IgD-negative memory B cell (primary cell): ENCODE measurements around the gene KSR1. TPM values are rescaled to one million over a fixed set of nuclear protein-coding genes. Genes with fewer than 3 reads are reported as not detected.

ENCODE experiments used
- H3K27ac Mint-ChIP-seq, 3 donors: one replicate each; pipeline ENCODE4 v1.8.0; 2020 to 2022; ENCODE audit warnings: mild to moderate bottlenecking in 3 of 3, mixed read lengths in 3 of 3, moderate library complexity in 1 of 3
- H3K27me3 Mint-ChIP-seq: one replicate; pipeline ENCODE4 v1.8.0; 2021; ENCODE audit warnings: mixed read lengths
- H3K36me3 Mint-ChIP-seq: one replicate; pipeline ENCODE4 v1.8.0; 2020; ENCODE audit warnings: mild to moderate bottlenecking, mixed read lengths
- H3K4me1 Mint-ChIP-seq, 3 donors: one replicate each; pipeline ENCODE4 v1.8.0; 2020 to 2022; ENCODE audit warnings: mixed read lengths in 3 of 3, mild to moderate bottlenecking in 1 of 3
- H3K4me3 Mint-ChIP-seq, 4 donors: one replicate each; pipeline ENCODE4 v1.8.0; 2020 to 2022; ENCODE audit warnings: mild to moderate bottlenecking in 4 of 4, mixed read lengths in 4 of 4, moderate library complexity in 3 of 4
- H3K9me3 Mint-ChIP-seq, 3 donors: one replicate each; pipeline ENCODE4 v1.8.0; 2020 to 2021; ENCODE audit warnings: mixed read lengths in 3 of 3, mild to moderate bottlenecking in 1 of 3
- polyA plus RNA-seq: library from polyadenylated mRNA; unstranded; fragments of 300-500 nt; fragmentation: Illumina TruSeq; gene quantifications from one replicate; pipeline ENCODE4 v1.2.3, GENCODE V29; 2021

The KSR1 gene
- polyA plus RNA-seq, 1 donor from 2014 or later: 2.1 TPM

DNA sequence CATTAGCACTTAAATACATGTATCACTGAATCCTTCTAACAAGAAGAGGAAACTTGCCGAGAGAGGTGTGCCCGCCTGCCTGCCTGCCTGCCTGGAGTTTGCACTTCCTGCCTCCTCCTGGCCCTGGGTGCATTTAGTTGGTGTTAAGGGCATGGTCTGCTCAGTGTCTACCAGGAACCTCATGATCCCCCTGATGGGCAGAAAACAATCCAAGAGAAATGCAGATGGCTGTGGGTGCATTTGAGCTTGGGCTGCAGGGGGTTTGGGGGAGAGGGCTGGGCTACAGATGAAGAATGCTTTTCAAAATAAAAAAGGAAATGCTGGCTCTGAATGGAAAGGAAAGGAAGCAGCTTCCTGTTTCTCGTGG, 10.1 kb downstream of the KSR1 start:
- Mint-ChIP-seq H3K4me3 (peak overlapping the region; percentile 20 to 78 (median 60)), H3K27ac (peak overlapping the region in 2 of 3 donors; percentile 24 to 59), H3K36me3 (no peaks in the 10 kb centered on the region), H3K4me1 (peaks cover 28 to 37% (median 34%) of the 10 kb centered on the region in 3 donors), H3K9me3 (no peaks in the 10 kb centered on the region), H3K27me3 (no peaks in the 10 kb centered on the region)

DNA sequence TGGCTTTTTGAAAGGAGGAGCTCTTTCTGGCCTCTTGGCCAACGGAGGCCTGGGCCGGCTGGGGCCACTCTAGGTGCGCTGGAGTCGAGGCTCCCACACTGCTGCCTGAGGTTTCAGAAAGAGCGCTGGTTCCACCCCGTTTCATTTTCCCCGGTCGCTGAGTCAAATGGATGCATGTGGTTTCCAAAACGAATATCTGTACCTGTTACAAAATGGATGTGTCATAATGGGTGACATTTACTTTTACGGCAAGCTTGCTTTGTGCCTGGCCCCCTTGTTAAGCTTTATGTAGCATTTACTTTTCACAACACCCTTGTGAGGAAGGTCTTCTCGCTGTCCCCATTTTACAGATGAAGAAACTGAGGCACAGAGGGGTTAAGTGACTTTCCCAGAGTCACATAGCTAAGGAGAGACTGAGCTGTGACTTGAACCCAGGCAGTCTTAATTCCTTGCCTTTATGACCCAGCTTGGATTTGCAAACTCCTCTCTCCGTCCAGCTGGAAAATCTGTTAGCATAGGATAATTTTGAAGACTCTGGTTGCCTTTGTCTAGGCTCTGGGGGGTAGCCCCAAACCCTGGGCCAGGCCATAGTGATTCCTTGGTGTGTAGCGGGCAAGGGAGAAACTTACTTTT, 10.6 kb downstream of the KSR1 start:
- H3K4me3 Mint-ChIP-seq: peak overlapping the region; percentile 20 to 78 (median 60)
- H3K36me3 Mint-ChIP-seq: no peaks in the 10 kb centered on the region
- peaks cover 33 to 41% (median 39%) of the 10 kb centered on the region in 3 donors for H3K4me1 Mint-ChIP-seq
- H3K9me3 Mint-ChIP-seq: no peaks in the 10 kb centered on the region
- H3K27me3 Mint-ChIP-seq: no peaks in the 10 kb centered on the region
- peak overlapping the region in 2 of 3 donors; percentile 24 to 59 for H3K27ac Mint-ChIP-seq

DNA sequence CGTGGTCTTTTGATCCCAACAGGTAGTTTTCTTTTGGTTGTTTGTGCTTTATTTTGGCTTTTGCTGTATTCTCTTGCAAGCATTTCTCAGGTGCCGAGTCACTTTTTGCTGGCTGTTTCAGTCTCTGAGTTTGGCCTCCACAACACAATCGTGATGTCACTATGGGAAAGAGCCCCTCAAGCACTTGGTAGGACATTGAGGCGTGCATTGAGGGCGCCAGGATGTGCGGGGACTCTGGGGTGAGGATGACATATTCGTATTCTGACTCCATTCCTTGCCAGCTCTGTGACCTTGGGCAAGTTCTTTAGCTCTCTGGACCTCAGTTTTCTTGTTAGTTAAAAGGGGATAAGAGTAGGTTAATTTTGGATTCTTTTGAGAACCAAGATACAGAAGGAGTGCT, 13.0 kb downstream of the KSR1 start:
- no peak overlapping the region for H3K4me3 Mint-ChIP-seq
- H3K36me3 Mint-ChIP-seq: no peaks in the 10 kb centered on the region
- H3K27ac Mint-ChIP-seq: peak overlapping the region in 1 of 3 donors; percentile 3
- peaks cover 42 to 55% (median 45%) of the 10 kb centered on the region in 3 donors for H3K4me1 Mint-ChIP-seq
- H3K9me3 Mint-ChIP-seq: no peaks in the 10 kb centered on the region
- no peaks in the 10 kb centered on the region for H3K27me3 Mint-ChIP-seq

DNA sequence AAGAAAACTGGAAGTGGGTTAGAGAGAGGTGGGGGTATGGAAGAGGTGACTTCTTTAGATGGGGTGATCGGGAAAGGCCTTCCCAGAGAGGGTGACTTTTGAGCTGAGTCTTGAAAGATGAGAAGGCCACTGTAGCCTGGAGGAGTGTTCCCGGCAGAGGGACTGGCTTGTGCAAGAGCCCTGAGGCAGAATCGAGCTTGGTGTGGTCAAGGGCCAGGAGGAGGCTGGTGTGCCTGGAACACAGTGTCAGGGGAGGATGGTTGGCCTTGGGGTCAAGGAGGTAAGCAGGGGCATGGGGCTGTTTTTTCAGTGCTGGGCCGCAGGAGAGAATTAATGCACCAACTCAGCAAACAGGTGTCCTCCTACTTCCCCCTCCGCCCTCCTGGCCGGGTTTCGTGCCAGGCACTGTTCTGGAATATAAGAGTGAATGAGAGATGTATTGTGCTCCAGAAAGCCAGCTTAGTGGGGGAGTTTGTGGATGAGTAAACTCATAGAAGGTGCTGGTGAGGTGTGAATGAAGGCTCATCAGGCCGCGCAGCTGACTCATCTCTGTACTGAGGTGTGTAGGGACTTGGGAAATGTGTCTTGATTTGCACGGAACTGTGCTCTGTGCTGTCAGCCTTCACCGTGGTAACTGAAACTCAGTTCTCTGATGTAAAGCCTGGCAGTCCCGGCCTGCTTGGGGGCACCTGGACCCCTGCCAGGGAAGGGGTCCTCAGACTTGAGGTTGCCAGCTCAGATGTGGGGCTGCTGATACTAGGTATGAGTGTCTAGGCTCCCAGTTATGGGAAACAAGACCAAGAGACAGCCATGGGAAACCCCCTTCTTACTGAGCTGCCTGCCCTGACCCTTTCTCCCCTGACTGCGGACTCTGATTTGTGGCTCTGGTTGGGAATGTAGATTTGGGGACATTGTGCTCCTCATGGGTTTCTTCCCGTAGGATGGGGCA, 15.3 kb downstream of the KSR1 start:
- Mint-ChIP-seq H3K9me3 (no peaks in the 10 kb centered on the region), H3K36me3 (no peaks in the 10 kb centered on the region), H3K4me3 (peak overlapping the region; percentile 14 to 65 (median 42)), H3K27me3 (no peaks in the 10 kb centered on the region), H3K27ac (peak overlapping the region; percentile 93 to 99 (median 98)), H3K4me1 (peaks cover 49 to 61% (median 53%) of the 10 kb centered on the region in 3 donors)

DNA sequence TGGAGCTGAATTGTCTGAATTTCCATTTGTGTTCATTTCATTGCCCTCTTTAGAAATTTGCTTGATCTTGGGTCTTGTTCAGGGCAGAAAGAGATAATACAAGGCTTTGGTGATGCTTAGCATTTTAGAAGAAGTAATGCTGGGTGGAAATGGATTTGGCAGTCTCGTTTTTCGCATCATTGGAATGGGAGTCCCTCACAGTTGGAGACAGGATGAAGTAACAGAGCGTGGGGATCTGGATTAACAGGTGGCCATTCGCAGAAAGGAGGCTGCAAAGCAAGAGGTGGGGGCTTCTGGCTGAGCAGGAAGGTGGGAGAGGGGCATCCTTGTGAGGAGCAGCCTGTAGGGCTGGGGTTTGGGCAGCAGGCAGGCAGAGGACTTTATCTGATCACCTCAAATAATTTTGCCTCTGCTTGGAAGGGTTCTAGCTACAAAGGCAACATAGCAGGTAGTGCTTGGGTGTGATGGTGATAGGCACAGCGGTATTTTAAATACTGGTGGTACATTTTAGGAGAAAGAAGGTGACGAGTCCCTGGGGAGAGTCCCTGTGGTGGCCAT, 17.0 kb downstream of the KSR1 start:
- no peaks in the 10 kb centered on the region for H3K36me3 Mint-ChIP-seq
- H3K27ac Mint-ChIP-seq: peak overlapping the region; percentile 93 to 99 (median 98)
- peak overlapping the region; percentile 64 to 88 (median 78) for H3K4me3 Mint-ChIP-seq
- no peaks in the 10 kb centered on the region for H3K27me3 Mint-ChIP-seq
- H3K4me1 Mint-ChIP-seq: peaks cover 43 to 60% (median 51%) of the 10 kb centered on the region in 3 donors
- H3K9me3 Mint-ChIP-seq: no peaks in the 10 kb centered on the region

DNA sequence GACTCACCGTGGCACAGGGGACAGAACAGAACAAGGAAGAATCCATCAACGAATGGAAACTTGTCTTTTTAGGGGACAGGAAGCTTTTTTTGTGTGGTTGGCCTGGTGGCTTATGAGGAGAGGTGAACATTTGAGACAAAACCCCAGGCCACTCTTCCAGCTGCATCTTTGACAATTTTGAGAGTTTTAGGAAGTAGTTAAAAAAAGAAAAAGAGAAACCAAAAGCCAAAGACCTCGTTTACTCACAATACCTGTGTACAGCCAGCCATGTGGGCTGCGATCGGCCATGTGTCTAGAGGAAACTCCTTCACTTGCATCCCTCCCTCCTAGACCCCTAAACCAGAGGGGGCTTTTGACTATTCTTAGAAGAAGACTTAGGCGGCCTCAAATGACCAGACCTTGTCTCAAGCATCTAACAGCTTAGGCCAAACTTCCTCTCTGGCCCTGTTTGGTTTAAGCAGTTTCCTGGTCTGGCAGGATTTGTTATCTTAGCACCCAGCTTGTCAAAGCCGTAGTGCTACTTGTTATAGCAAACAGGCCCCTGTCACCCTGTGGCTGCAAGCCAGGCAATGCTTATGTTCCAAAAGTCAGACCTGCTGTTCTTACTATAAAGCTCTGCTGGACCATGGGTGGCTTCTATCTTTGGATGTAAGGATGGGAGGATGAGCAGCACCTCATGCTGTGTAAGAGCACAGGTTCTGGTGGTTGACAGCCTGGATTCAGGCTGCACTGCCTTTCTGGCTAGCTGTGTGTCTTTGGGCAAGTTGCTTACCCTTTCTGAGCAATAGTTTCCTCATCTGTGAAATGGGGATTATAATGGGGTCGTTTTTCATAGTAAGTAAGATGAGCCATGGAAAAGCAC, 17.7 kb downstream of the KSR1 start:
- peaks cover 43 to 61% (median 51%) of the 10 kb centered on the region in 3 donors for H3K4me1 Mint-ChIP-seq
- H3K27me3 Mint-ChIP-seq: no peaks in the 10 kb centered on the region
- H3K27ac Mint-ChIP-seq: peak overlapping the region; percentile 93 to 99 (median 98)
- H3K4me3 Mint-ChIP-seq: peak overlapping the region; percentile 64 to 88 (median 78)
- H3K36me3 Mint-ChIP-seq: no peaks in the 10 kb centered on the region
- no peaks in the 10 kb centered on the region for H3K9me3 Mint-ChIP-seq

DNA sequence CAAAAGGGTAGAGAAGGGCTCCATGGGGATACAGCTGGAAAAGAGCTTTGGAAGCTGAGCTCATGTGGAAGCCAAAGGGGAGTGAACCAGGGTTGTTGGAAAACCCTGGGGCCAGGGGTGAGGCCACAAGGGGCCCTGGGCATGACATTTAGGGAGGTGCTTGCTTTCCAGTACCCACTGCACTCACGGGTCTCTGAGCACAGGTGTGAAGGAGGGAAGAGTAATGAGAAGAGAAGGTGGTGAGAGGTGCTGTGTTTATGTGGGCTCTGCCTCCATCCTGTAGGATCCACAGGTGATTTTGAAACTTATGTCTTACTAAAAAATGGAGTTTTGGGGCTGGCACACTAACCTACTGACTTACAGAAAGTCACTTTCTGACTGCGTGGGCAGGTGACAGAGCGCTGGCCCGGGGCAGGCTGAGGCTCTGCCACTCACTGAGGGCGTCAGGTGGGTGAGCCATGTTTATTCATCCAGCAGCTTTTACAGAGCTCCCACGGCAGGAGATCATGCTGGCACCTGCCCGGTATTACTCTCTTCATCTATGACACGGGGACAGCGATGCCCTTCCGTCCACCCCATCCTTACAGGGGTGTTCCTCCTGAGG, 18.9 kb downstream of the KSR1 start:
- Mint-ChIP-seq H3K27ac (peak overlapping the region; percentile 93 to 98 (median 95)), H3K27me3 (no peaks in the 10 kb centered on the region), H3K36me3 (no peaks in the 10 kb centered on the region), H3K4me3 (peak overlapping the region in 1 of 4 donors; percentile 89), H3K9me3 (no peaks in the 10 kb centered on the region), H3K4me1 (peaks cover 45 to 60% (median 53%) of the 10 kb centered on the region in 3 donors)

- H3K27me3 Mint-ChIP-seq: no peaks in the 10 kb centered on the region
- peaks cover 44 to 64% (median 59%) of the 10 kb centered on the region in 3 donors for H3K4me1 Mint-ChIP-seq
- H3K4me3 Mint-ChIP-seq: no peak overlapping the region
- H3K36me3 Mint-ChIP-seq: no peaks in the 10 kb centered on the region
- no peaks in the 10 kb centered on the region for H3K9me3 Mint-ChIP-seq
- peak overlapping the region; percentile 46 to 98 (median 93) for H3K27ac Mint-ChIP-seq
Measured at GRCh38 chr17:27475981-27476895, 20.0 kb downstream of the KSR1 start.

DNA sequence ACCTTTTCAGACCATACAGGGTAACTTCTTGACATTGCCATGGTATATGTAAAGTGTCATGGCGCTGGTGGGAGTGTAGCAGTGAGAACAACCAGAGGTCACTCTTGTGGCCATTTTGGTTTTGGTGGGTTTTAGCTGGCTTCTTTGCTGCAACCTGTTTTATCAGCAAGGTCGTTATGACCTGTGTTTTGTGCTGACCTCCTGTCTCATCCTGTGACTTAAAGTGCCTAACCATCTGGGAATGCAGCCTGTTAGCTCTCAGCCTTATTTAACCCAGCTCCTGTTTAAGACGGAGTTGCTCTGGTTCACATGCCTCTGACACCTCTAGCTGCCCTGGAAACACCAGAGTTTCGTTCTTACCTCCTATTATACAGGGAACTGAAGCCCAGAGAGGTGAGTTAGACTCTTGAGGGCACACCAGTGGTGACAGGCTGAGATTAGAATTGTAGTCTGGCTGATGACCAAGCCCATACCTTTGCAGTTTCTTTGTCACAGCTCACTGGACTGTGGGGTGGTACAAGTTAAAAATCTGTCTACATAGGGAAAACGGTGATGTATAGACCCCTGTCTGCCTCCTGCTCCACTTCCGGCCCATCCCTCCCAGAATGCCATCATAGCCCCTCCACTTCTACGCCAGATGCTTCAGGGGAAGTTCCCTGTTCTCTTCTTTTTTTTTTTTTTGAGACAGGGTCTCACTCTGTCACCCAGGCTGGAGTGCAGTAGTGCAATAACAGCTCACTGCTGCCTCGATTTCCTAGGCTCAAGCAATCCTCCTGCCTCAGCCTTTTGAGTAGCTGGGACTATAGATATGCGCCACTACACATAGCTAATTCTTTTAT, 21.0 kb downstream of the KSR1 start:
- H3K27me3 Mint-ChIP-seq: no peaks in the 10 kb centered on the region
- H3K27ac Mint-ChIP-seq: peak overlapping the region; percentile 6 to 82 (median 23)
- H3K36me3 Mint-ChIP-seq: peaks cover 2% of the 10 kb centered on the region
- H3K4me1 Mint-ChIP-seq: peaks cover 41 to 62% (median 56%) of the 10 kb centered on the region in 3 donors
- H3K9me3 Mint-ChIP-seq: no peaks in the 10 kb centered on the region
- H3K4me3 Mint-ChIP-seq: peak overlapping the region in 3 of 4 donors; percentile 32 to 50 (median 36)

DNA sequence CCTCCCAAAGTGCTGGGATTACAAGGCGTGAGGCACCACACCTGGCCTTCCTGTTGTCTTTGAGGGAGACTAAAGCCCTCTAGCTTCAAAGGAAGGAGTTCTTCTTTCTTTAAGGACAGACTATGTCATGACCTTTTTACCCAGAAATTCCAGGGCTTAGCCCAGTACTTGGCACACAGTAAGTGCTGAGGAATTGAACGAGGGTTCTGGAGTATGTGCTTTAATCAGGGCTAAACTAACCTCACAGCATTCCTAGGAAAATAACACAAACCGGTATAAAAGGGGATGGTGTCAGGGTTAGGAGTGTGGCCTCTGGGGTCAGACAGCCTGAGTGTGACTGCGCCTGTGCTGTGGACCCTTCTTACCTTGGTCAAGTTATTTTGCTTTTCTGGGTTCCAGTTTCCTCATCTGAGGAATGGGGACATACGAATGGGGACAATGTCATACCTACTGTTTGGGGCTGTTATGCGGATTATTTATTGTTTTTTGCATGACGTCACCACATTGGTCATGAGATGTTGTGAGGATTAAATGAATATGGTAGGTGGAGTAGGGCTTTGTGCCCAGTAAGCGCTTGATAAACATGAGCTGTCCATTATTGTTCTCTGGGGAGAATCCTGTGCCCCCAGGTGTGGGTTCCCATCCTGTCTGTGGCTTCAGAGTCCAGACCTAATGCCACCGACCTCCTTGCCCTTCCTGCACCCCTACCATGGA, 21.9 kb downstream of the KSR1 start:
- peak overlapping the region in 2 of 3 donors; percentile 23 to 82 for H3K27ac Mint-ChIP-seq
- H3K27me3 Mint-ChIP-seq: no peaks in the 10 kb centered on the region
- H3K4me3 Mint-ChIP-seq: peak overlapping the region in 1 of 4 donors; percentile 56

GRCh38 chr17:27478901-27479538, 22.8 kb downstream of the KSR1 start:
- no peaks in the 10 kb centered on the region for H3K9me3 Mint-ChIP-seq
- H3K27me3 Mint-ChIP-seq: no peaks in the 10 kb centered on the region
- H3K4me1 Mint-ChIP-seq: peaks cover 27 to 51% (median 43%) of the 10 kb centered on the region in 3 donors
- H3K36me3 Mint-ChIP-seq: peaks cover 4% of the 10 kb centered on the region
- peak overlapping the region in 1 of 3 donors; percentile 14 for H3K27ac Mint-ChIP-seq
- H3K4me3 Mint-ChIP-seq: peak overlapping the region in 1 of 4 donors; percentile 32

More for the DNA sequence above, 21.9 kb downstream of the KSR1 start:
- Mint-ChIP-seq H3K36me3 (peaks cover 2% of the 10 kb centered on the region), H3K9me3 (no peaks in the 10 kb centered on the region), H3K4me1 (peaks cover 36 to 58% (median 52%) of the 10 kb centered on the region in 3 donors)
